Right renal pelvis (tissue), 4 donors: ENCODE measurements around the gene CAMSAP1. TPM values are rescaled to one million over a fixed set of nuclear protein-coding genes. Genes with fewer than 3 reads are reported as not detected.

Experiments
- DNase-seq, 4 donors: peaks; one replicate each; pipeline ENCODE4 v3.0.0-alpha.2; 2013; ENCODE audit warnings: low read depth in 4 of 4, low spot score in 3 of 4, missing footprints in 1 of 4
- polyA plus RNA-seq, 4 donors: library from polyadenylated mRNA; unstranded; fragments of 120-200 nt; gene quantifications; one replicate each; pipeline ENCODE4 v1.2.1, GENCODE V29; 2013; ENCODE audit not compliant: insufficient read length in 4 of 4

The CAMSAP1 gene
- polyA plus RNA-seq, 4 donors = 23.7 to 24.9 (median 24.2) TPM

DNA sequence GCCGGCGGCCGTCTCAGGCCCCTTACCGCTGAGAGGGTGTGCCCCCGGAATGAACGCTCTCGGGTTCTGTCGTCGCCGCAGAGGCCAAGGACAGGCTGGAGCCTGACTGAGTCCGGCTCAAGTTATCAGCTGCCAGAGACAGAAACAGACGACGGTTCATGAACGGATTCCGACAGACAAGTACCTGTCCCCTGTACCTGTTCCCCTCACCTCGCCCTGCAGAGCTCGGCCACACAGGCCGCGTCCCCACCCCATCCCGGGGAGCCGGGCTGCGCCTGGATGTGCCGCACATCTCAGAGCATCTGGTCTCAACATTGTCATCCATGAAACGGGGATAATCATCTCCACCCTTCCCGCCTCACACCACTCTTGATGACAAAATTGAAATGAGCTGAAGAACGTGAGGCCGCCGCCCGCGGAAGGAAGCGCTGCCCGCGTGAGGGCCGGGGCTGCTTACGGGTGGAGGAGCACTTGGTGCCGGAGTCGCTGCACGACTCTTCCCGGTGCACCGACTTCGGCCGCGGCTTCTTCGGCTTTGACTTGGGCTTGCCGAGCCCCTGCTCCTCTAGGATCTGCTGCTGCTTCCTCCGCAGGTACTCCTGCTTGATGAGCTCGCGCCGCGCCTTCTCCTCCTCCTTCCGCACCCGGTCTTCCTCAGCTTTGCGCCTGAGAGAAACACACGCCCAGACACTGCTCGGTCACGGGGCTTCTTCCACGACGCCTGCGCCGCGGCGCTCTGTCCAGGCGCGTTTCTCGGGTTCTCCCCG lies 89.2 kb downstream of the CAMSAP1 start:
- no peak for DNase-seq

DNA sequence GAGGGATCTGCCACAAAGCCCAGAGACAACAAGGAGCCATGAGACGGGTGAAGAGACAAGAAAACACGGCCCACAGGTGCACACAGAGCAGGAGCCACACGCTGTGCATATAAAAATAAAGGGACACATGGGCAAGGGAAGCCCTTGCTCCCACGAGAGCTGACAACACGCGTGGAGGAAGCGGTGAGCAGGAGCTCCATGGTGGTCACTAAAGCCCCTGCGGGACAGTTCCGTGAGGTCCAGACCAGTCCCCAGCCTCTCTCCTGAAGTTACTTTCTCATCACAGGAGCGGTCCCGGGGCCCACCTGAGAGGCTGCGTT lies 90.7 kb downstream of the CAMSAP1 start:
- DNase-seq = no peak

DNA sequence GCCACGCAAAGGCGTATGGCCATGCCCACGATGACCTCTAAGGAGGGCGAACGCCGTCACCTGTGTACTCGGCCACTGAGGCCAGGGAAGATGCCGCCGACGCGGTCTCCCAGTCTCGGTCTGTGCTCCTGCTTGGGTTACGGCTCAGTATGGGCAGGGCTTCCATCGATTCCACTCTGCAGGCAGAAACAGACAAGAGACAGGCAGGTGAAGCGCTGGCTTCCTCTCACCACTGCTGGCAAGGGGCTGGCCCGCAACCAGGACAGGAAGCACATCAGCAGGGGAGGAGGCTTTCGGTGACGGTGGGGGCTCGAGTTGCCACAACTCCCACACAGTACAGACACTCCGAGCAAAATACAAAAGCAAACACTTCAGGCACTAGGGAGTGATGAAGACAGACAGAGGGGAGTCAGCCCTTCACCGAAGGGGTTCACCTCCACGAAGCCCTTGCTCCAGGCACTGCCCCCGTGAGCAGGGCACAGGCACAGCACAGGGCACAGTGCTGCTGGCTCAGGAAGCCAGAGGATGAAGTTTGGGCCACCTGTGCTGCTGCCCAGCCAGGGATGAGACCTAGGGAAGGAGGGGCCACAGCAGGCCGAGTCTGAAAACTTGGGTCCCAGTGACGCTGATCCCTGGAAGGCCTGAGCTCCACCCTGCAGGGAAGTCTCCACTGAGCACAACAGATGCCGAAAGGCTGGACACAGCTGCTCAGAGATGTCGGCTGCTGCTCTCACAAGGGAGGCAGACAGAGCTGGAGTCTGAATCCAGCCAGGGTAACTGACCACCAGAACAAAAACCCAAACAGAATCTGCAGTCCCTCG lies 91.3 kb downstream of the CAMSAP1 start:
- no peak for DNase-seq

DNA sequence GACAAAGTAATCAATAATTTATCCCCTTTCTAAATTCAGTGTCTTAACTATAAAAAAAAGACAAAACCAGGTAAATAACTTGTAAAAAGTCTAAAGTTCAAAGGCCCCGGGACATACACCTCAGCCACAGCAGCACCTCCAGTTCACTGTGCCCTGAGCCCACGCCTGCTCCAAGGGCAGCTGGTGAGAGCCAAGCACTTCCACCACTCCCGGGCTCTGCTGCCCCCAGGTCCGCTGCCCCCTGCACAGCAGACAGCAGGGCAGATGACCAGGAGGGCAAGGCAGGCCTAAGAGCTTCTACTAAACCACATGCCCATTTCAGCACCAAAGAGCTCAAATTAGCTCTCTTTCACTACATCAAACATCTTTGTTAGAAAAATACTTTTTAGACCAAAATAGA lies 91.9 kb downstream of the CAMSAP1 start:
- no peak for DNase-seq

DNA sequence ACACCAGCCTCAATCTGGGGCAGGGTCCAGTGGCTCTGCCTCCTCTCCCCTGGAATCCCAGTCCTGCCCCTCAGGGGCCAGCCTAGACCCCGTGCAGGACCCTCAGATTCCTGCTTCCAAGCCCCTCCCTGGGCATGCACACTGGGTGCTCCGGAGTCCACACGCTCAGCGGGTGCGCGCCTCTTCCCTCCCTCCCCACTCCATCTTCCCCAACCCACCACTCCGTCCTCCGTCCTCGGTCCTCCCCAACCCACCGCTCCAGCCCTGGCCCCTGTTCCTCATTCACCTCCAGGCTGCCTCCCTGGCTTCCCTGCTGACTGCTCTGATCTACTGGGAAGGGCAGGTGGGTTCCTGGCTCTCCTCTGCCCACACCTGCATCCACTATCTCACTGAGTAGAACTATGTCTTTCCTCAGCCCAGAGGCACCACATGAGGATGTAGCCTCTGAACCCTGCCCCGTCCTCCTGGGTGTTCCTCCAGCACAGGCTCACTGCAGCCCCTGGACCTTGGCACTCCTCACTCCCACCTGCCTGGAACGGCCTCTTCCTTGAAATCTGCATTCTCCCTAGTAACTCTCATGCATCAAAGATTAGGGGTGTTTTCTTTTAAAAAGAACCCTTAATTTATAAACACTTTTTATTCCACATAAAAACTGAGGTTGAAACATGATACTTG lies 92.8 kb downstream of the CAMSAP1 start:
- no peak for DNase-seq

DNA sequence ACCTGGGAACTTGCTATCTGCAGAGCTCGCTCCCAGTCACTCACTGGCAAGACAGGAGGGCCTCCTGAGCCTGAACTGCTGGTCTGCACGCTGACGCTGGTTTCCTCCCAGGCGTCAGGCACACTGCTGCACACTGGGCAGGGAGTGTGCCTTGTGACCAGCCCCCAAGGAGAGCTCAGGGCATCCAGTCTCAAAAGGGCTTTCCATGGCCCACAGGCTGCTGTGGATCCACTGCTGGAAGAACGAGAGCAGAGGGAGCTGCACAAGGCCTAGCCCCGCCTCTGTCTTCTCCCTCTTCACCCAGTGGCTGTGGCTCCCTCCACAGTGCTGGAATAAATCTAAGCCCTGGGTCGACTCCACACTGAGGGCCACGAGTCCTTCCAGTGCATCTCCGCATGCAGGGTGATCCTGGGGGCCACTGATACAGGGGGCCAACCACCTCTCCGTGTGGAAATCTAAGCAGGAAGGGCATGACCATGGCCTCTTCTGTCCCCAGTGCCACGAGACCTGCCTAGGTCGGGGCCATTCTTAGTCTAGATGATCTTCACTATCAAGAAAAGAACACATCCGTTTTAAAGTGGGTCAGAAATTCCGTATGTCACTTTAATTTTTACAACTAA lies 93.6 kb downstream of the CAMSAP1 start:
- no peak for DNase-seq

DNA sequence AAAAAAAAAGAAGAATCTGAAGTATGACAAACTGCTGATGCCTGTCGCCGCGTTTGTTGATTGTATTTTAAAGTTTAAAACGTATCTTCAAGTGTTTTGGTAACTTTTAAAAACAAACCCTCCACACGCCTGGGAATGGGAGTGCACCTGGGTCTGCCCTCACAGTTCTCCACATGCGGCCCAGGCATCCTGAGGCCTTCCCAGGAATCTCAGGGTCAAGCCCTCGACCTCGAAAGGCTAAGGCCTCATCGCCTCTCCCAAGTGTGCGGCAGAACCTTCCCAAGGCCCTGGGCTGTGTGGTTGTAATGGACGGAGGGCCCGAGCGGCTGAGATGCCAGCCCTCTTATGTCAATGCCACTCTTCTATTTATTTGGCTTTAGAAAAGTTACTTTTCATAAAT lies 94.4 kb downstream of the CAMSAP1 start:
- DNase-seq = no peak

DNA sequence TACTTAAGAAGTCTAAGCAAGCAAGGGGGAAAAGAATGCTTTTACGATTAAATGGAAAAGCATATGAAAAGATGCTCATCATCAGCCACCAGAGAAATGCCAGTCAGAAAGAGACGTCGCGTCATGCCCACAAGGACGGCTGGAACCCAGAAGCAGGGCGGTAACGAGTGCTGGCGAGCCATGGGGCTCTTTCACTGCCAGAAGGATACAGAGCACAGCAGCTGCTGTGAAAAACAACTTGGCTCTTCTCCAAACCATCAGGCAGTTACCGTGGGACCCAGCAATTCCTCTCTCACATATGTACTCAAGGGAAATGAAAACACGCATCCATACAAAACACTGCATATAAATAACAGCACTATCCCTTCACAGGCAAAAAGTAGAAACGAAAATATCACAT lies 95.5 kb downstream of the CAMSAP1 start:
- DNase-seq = no peak

DNA sequence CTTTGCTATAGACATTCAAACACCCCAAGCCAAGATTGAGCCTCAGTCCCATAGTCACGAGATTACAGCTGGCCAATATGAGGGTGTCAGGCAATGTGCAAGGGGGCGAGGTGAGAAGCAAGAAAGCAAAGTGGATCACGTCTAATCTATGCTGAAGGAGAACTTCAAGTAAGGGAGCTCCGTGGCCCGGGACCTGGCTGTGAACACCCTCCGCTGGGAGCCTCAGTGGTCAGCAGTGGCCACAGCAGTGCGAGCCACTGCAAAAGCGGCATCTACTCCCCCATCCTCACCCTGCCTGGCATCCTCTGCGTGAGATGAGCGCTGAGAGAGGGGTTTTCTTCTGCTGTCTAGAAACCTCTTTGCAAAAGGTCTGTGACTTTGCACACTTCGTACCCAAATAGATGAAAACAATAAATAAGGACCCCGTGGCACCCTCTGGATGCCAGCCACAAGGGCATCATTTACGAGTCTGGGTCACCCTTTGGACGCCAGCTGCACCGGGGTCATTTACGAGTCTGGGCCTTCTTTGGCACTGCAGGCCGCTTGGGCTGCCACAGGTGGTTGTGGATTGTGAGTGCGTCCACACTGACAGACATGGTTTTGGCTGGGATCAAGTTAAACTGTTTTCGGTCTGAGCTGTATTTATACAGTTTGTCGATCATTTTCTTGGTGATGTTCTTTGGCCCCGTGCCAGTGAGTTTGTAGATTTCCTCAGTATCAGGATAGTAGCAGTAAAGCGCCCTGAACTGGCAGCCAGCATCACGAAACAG lies 96.4 kb downstream of the CAMSAP1 start:
- no peak for DNase-seq

DNA sequence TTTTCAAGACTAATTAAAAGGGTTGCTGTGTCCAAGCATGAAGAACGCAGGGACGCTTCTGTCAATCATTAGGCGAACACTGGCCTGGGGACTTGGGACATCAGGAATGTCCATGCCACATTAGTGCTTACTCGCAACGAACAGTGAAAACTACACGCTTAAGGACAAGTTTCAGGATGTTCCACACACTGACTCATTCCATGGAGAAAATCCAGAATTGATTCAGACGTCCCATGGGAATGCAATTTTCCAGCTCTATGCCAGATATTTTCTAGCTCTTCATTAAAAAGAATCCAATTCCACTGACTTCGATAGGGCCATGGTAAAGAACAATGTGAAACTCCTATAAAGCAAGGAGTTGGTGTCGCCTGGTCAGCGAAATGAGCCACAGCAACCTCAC lies 98.2 kb downstream of the CAMSAP1 start:
- DNase-seq = no peak

DNA sequence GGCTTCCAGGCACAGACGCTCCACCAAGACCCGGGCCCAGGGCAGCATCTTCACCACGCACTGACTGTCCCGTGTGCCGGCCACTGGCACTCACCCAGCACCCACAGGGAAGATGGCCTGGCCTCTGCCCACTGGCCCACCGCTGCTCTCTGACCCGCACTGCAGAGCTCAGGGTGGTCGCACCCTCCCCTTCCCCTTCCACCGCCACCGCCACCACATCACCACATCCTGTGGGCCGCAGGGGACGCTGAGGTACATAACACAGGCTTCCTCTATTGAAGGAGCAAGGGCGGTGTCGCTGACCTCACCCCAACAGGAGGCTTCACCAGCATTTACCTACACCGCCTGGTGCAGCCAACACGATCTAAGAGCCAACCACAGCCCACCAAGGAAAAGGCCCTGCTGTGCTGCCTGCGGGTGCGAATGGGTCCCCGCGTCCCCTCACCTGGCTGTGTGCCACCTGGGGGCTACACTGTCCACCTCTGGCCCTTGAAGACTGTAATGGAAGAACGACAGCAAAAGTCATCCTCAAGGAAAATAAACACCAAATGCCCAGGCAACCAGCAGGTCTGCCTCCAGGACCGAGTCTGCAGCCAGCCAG lies 101.8 kb downstream of the CAMSAP1 start:
- DNase-seq = no peak

DNA sequence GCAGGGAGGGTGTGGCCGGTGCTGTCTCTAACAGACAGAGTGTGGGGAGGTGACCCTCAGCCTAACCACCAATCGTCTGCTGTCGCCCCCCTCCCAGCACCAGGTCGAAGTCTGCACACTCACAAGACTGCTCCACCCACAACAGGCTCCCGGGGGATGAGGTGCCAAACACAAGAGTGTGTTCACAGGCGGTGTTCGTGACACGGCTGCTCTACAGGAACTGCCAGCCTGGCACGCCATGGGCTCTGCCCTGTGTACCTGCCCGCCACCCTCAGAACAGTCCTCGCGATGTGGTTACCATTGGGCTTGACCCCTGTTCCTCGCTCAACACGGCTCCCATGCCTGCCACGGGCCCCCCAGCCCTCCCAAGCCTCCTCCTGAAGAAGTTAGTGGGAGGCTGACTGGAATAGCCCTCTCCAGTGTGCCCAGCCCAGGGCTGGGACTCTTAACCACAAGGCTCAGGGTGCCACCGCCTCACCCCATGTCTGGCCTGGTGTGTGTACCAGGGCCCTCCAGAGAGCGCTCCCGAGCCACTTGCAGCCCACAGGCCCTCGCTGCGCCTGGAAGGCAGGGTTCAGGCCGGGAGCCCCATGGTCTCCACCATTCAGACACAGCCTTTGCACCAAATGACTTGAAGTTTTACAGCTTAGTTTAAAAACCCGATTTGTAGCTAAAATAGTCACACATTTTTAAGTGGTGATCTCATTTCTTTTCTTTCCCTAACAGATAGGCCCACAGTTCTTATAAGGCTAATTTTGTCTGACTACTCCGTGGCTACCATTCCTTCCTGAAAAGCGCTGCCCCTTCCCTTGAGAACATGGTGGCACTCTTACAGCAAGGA lies 102.5 kb downstream of the CAMSAP1 start:
- no peak for DNase-seq

DNA sequence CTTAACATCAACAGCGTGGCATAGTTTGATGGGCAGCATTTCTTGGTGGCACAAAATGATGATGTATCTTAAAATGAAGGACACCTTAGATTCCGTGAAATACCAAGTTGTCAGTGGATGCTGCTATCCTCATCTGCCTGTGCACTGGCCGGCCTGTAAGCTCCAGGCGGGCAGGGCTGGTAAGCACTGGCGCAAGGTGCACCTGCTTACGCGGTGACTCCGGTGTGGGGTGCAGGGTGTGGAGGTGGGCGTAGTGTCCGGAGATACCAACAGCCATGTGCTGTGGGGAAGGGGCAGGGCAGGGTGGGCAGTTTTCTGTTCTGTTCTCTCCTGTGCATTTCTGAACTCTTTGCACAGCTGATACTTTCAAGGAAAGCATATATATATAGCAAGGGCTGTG lies 103.9 kb downstream of the CAMSAP1 start:
- DNase-seq = no peak

DNA sequence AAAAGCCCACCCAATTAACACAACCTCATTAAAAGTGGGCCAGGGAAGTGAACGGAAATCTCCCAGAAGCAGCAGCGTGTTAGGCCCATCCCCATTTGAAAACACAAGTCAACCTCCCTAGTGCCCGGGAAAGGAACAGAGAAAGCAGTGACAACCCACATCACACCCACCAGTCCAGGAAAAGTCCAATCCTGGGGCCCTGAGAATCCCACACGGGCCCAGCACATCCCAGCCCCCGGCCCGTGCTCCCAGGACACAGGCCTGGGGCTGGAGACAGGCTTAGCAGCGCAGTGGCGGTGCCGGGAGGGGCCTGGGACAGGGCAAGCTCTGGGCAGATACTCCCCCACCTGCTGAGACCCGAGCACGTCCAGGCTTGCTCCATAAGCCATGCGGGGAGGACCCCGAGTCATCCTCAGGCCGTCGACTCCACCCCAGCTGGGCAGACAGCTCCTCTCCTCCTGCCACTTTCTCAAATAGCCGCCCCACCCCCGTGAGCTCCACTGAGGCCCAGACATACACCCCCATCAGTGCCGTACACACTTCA lies 104.4 kb downstream of the CAMSAP1 start:
- no peak for DNase-seq

DNA sequence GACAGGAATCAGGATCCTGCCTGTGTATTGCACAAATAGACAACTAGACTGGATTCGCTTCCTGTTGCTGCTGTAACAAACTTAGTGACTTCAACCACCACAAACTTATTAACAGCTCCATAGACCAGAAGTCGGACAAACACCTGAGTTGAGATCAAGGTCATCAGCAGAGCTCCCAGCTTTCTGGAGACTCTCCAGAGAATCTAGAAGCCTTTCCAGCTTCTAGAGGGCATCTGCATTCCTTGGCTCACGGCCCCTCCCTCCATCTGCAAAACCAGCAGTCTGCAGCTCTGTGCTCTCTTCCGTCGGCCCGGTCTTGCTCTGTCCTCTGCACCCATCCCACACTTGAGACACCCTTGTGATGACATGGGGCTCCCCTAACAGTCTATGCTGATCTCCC lies 106.3 kb downstream of the CAMSAP1 start:
- DNase-seq = no peak

DNA sequence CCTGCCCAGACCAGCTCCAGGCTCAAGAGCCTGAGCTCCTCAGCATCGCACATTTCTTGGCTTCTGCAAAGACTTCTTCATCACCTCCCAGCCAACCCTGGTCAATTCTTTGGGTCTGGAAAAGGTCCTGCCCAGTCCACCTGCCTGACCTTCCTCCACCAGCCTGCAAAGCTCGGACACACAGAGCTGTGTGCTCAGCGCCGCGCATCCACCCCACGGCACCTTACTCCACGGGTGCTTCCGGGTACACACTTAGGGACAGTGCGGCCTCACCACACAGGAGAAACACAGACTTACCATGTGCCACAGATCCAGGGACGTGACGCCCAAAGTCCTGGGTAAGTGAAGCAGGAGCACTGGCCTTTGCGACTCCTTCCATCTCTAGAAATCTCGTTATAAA lies 108.1 kb downstream of the CAMSAP1 start:
- DNase-seq = no peak

DNA sequence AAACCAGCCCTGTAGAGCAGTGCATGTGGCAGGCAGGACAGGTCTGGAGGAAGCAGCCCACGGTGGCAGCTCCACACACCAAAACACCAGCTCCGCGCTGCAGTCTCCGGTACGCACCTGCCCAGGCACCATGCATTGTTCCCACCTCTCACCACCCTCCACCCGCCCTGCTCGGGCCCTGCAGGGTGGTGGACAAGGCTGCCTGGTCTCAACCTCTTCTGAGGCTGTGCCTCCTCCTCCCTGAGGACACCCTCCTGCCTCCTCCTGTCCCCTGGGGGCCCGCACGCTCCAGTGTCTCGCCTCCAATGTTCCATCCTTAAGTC lies 109.1 kb downstream of the CAMSAP1 start:
- DNase-seq = no peak

DNA sequence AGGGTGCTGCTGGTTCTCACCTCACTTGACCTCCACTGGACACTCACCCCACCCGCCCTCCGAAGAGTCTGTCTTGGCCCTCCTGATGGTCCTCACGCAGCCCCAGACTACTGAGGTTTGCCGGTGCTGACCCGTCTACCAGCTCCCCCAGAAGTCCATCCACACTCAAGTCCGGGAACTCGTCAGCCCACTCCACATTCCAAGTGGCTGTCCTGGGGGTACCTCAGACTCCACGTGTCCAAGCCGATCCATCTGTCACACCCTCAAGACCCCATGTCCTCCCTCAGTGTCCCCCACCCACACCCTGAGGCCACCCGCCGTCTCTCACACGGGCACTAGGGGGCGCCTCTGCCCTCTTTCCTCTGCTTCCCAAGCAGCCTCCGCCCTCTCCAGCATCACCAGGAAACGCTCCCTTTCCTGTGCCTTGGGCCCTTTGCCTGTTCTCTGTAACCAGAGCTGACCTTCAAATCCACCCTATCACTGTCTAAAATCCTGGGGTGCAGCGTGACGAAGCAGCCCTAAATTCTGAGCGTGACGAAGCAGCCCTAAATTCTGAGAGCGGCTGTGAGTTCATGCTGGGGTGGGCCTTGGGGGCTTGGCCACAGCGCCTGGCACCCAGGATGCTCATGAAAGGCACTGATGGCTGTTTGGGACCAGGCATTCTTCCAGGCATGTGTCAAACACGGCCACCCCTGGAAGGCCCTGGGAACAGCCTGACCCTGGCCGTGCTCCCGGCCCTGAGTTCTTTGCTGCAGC lies 109.7 kb downstream of the CAMSAP1 start:
- no peak for DNase-seq
